HepG2 (cell line): ENCODE measurements around the gene CGB8. TPM values are rescaled to one million over a fixed set of nuclear protein-coding genes. Genes with fewer than 3 reads are reported as not detected.
A peak's percentile ranks its signal among the peaks of the same experiment; 100 is the strongest.

ENCODE experiments used
- BHLHE40 ChIP-seq: IDR thresholded peaks from 2 replicates; pipeline ENCODE4 v1.6.1; 2011; ENCODE audit warnings: low read length, improper control_type of control experiment
- KDM3A ChIP-seq: IDR thresholded peaks from 2 replicates; pipeline ENCODE4 v1.6.1; 2018; ENCODE audit warnings: low read depth, missing compliant biosample characterization
- MBD4 ChIP-seq: IDR thresholded peaks from 2 replicates; pipeline ENCODE4 v1.6.1; 2012; ENCODE audit warnings: low read length, inconsistent platforms, borderline replicate concordance
- RFXAP ChIP-seq: sonication (generic); formaldehyde crosslinking; IDR thresholded peaks from 2 replicates; pipeline ENCODE4 v1.4.0; 2020; ENCODE audit warnings: missing genetic modification reagents, borderline replicate concordance
- RXRB ChIP-seq: IDR thresholded peaks from 2 replicates; pipeline ENCODE4 v1.6.1; 2016; ENCODE audit warnings: borderline replicate concordance, missing genetic modification reagents, missing compliant biosample characterization
- ZNF142 ChIP-seq: sonication (generic); formaldehyde crosslinking; IDR thresholded peaks from 2 replicates; pipeline ENCODE4 v1.4.0; 2020; ENCODE audit warnings: missing genetic modification reagents
- ZNF280D ChIP-seq: sonication (generic); formaldehyde crosslinking; IDR thresholded peaks from 2 replicates; pipeline ENCODE4 v1.5.1; 2020; ENCODE audit warnings: mild to moderate bottlenecking, missing genetic modification reagents
- ZNF512B ChIP-seq: sonication (generic); formaldehyde crosslinking; IDR thresholded peaks from 2 replicates; pipeline ENCODE4 v1.5.1; 2020; ENCODE audit warnings: missing genetic modification reagents, mild to moderate bottlenecking, borderline replicate concordance
- ZNF513 ChIP-seq: sonication (generic); formaldehyde crosslinking; conservative IDR thresholded peaks from 2 replicates; pipeline ENCODE4 v1.5.0; 2020; ENCODE audit warnings: missing genetic modification reagents
- ZNF577 ChIP-seq: sonication (generic); formaldehyde crosslinking; IDR thresholded peaks from 2 replicates; pipeline ENCODE4 v1.4.0; 2020; ENCODE audit warnings: mild to moderate bottlenecking, low read depth, missing genetic modification reagents, borderline replicate concordance
- polyA plus RNA-seq, 8 experiments: library from polyadenylated mRNA; depleted of rRNA in 3 of 8; stranded (reverse) in 7 of 8; unstranded in 1 of 8; fragments of >200 nt; fragmentation: Illumina TruSeq in 4 of 8; extraction: Trizol in 4 of 8; gene quantifications; 2 replicates each; pipeline versions ENCODE4 v1.2.1 to v1.2.3, GENCODE V29; 2011 to 2016; ENCODE audit warnings: low read depth in 4 of 8, missing spikeins in 1 of 8, mixed read lengths in 1 of 8; ENCODE audit not compliant: insufficient read depth in 1 of 8
- total RNA-seq, 5 experiments: library from RNA; depleted of rRNA; stranded (reverse); fragments of >200 nt; fragmentation: Illumina TruSeq; extraction: Trizol; gene quantifications; 2 replicates each; pipeline ENCODE4 v1.2.3, GENCODE V29; 2016; ENCODE audit warnings: low read depth in 1 of 5
- TF ChIP-seq, protein P1 (sequence below): sonication (generic); formaldehyde crosslinking; IDR thresholded peaks from 2 replicates; pipeline ENCODE4 v1.4.0; 2020; ENCODE audit warnings: missing genetic modification reagents

CGB8 gene
- total and polyA plus RNA-seq, 2 of the 13 experiments (the other 11 are each of a cell fraction or from before 2014, with no cell fraction given) = not detected

GRCh38 chr19:49085020-49085867 is 36.3 kb upstream of the CGB8 start, which contains the start of gene SNRNP70 (continued):
- TF ChIP-seq ZNF280D (CRISPR knock-in tag) (peak; percentile 13; the same call in 1 of the 2 replicates), ZNF142 (CRISPR knock-in tag) (peak; percentile 71; the same call in 1 of the 2 replicates), BHLHE40 (no peak; the same call in 1 of the 2 replicates), ZNF512B (CRISPR knock-in tag) (peak; percentile 17; the same call in 1 of the 2 replicates), ZNF577 (CRISPR knock-in tag) (no peak), MBD4 (no peak), ZNF513 (CRISPR knock-in tag) (no peak), RXRB (CRISPR knock-in tag) (peak; percentile 57; the same call in 1 of the 2 replicates), RFXAP (CRISPR knock-in tag) (peak; percentile 55), KDM3A (CRISPR knock-in tag) (peak; percentile 79; the same call in 1 of the 2 replicates)
- TF ChIP-seq, protein P1, sequence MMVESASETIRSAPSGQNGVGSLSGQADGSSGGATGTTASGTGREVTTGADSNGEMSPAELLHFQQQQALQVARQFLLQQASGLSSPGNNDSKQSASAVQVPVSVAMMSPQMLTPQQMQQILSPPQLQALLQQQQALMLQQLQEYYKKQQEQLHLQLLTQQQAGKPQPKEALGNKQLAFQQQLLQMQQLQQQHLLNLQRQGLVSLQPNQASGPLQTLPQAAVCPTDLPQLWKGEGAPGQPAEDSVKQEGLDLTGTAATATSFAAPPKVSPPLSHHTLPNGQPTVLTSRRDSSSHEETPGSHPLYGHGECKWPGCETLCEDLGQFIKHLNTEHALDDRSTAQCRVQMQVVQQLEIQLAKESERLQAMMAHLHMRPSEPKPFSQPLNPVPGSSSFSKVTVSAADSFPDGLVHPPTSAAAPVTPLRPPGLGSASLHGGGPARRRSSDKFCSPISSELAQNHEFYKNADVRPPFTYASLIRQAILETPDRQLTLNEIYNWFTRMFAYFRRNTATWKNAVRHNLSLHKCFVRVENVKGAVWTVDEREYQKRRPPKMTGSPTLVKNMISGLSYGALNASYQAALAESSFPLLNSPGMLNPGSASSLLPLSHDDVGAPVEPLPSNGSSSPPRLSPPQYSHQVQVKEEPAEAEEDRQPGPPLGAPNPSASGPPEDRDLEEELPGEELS (CRISPR knock-in tag) = peak; percentile 26; the same call in 1 of the 2 replicates
